AG09309 (cell line): ENCODE results near the gene SASH3.

ENCODE experiments used
- DNase-seq: peaks from one replicate; pipeline ENCODE4 v3.0.0-alpha.2; 2010; ENCODE audit warnings: low read depth
- H3K4me3 ChIP-seq: 2 replicates; pipeline ENCODE4 v1.5.1; 2011; ENCODE audit warnings: mild to moderate bottlenecking, low read depth, low read length, moderate library complexity; ENCODE audit not compliant: control insufficient read depth
- CTCF ChIP-seq: IDR thresholded peaks from 2 replicates; pipeline ENCODE4 v1.5.1; 2011; ENCODE audit warnings: mild to moderate bottlenecking, low read depth, low read length, inconsistent platforms; ENCODE audit not compliant: insufficient read depth, control insufficient read depth; ENCODE audit errors: missing control alignments

SASH3 gene

GRCh38 chrX:129779747-129780146, at the start of gene SASH3:
TSS of gene SASH3 (plus strand) at chrX:129779949. CDS start at chrX:129780098, 149 bp downstream.
- no peak for DNase-seq
- H3K4me3 ChIP-seq: no peak within 1 kb of the TSS
- no peak for TF ChIP-seq CTCF

GRCh38 chrX:129731228-129731627, 48.5 kb upstream of the SASH3 start:
- no peak for TF ChIP-seq CTCF
- no peak for DNase-seq
- no peak overlapping the region for H3K4me3 ChIP-seq

DNA sequence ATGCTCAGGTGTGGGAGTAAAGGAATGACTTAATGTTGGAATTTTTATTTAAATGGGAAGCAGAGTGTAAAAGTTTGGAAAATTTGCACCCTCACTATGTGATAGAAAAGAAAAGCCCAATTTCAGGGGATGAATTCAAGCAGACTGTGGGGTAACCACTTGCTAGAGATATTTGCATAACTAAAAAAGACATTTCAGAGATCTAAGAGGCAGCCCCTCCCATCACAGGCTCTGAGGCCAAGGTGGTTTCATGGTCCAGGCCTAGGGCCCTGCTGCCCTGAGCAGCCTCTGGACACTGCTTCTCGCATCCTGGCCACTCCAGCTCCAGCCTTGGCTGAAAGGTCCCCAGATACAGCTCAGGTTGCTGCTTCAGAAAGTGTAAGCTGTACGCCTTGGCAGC, 46.9 kb upstream of the SASH3 start:
- no peak for DNase-seq
- TF ChIP-seq CTCF: no peak
- H3K4me3 ChIP-seq: no peak overlapping the region

DNA sequence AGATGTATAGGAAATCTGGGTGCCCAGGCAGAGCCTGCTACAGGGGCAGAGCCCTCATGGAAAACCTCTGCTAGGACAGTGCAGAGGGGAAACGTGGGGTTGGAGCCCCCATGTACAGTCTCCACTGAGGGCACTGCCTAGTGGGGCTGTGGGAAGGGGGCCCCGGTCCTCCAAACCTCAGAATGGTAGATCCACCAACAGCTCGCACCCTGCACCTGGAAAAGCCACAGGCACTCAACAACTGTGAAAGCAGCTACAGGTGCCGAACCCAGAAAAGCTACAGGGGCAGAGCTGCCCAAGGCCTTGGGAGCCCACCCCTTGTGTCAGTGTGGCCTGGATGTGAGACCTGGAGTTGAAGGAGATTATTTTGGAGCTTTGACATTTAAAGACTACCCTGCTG, 46.4 kb upstream of the SASH3 start:
- H3K4me3 ChIP-seq: no peak overlapping the region
- DNase-seq: no peak
- no peak for TF ChIP-seq CTCF

DNA sequence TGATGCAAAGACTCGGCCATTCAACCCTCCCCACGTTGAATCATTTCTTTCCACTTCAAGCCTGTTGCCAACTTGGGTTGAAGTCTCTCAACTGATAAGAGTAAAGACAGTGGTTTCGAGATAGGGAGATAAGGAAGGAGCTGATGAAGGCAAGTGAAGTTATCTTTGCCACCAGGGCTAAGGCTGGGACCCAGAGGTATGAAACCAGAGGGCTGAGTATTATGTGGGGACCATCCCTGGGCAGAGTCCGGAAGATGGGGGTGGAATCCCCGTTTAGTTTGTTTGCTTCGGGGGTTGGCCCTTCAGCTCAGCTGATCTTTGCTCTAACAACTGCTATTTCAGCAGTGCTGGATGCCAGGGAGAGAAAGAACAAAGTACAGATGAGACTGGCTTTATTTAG, 43.3 kb upstream of the SASH3 start:
- no peak overlapping the region for H3K4me3 ChIP-seq
- no peak for DNase-seq
- no peak for TF ChIP-seq CTCF

DNA sequence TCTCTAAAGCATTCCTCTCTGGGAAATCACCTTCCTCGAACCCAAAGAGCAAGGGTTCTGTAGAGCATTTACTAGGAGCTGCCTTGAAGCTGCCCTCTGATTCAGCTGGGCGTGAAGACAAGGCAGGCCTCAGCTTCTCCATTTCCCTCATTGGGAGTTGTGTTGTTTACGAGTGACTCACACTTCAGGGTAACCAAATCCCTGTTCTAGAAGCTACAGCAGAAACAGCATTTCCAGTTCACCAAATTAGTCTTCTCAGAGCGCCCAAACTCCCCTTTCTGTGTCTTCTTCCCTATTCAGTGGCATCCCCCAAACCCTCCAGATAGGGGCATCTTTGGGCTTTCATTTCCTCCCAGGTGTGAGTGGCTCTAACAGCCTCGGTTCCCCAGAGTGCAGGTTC, 41.8 kb upstream of the SASH3 start:
- H3K4me3 ChIP-seq: no peak overlapping the region
- TF ChIP-seq CTCF: no peak
- DNase-seq: no peak

GRCh38 chrX:129738466-129739308, 41.1 kb upstream of the SASH3 start, which contains the start of gene XPNPEP2:
TSS of gene XPNPEP2 (plus strand) at chrX:129738979. CDS start at chrX:129739214, 235 bp downstream.
- H3K4me3 ChIP-seq: no peak within 1 kb of the TSS
- DNase-seq: no peak
- no peak for TF ChIP-seq CTCF
